Measurements from ENCODE around the gene CCHCR1.
A peak's percentile ranks its signal among the peaks of the same experiment; 100 is the strongest.
"Not testable (repeated sequence)": the region's sequence is repeated elsewhere in the genome, so short reads cannot be mapped to it uniquely, and the experiment has no call there.

The CCHCR1 gene

DNA sequence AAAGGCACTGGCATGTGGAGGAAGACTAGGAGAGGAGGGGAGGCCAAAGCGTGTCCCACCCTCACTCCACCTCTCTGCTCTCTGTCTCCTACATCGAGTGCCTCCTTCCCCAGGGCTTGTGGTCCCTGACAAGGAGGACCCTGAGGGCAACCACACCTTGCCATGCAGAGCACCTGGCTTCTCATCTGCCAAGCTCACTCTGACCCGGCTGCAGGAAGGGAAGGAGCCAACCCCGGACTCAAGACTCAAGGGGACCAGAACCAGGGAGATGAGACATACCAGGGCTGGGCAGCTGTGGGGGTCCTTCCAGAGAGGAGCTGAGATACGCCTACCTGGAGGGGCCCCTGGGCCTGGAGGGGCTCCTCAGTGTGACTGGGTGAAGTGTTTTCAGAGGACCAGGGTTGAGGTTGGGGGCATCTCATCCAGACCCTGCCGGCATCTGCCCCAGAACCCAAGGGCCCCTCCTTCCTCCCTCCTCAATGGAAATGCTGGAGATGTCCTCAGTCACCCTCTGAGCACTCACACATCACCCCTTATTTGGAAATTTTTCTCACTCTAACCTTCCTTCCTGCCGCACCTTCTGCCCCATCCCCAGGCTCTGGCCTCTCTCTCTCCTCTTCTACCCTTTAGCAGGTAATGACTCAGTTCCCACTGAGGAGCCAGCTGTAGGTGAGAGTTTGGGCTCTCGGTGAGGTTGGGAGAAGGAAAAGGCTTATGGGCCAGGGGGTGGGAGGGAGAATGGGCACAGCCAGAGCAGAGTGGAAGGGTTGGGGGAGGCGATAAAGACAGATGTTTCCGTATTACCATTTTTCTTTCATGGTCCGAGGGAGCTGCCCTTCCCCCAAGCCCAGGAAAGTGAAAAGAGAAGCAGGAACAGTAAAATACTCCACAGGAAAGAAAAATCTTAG, 44.9 kb upstream of the CCHCR1 start:
- TF ChIP-seq, protein P1, sequence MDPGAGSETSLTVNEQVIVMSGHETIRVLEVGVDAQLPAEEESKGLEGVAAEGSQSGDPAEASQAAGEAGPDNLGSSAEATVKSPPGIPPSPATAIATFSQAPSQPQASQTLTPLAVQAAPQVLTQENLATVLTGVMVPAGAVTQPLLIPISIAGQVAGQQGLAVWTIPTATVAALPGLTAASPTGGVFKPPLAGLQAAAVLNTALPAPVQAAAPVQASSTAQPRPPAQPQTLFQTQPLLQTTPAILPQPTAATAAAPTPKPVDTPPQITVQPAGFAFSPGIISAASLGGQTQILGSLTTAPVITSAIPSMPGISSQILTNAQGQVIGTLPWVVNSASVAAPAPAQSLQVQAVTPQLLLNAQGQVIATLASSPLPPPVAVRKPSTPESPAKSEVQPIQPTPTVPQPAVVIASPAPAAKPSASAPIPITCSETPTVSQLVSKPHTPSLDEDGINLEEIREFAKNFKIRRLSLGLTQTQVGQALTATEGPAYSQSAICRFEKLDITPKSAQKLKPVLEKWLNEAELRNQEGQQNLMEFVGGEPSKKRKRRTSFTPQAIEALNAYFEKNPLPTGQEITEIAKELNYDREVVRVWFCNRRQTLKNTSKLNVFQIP (CRISPR knock-in tag; IDR thresholded peaks at IDR 0.05; ENCODE audit: borderline replicate concordance, low read depth) = no peak
- TF ChIP-seq ZFP3 (CRISPR knock-in tag; IDR thresholded peaks at IDR 0.05) (no peak), RARB (CRISPR knock-in tag; IDR thresholded peaks at IDR 0.05) (no peak), ESRRG (CRISPR knock-in tag; IDR thresholded peaks at IDR 0.05) (no peak), PPARA (CRISPR knock-in tag; IDR thresholded peaks at IDR 0.05; ENCODE audit: borderline replicate concordance) (no peak), CSDC2 (CRISPR knock-in tag; IDR thresholded peaks at IDR 0.05) (no peak), OSR1 (CRISPR knock-in tag; IDR thresholded peaks at IDR 0.05) (no peak), ISL1 (CRISPR knock-in tag; IDR thresholded peaks at IDR 0.05) (no peak), TCF4 (CRISPR knock-in tag; IDR thresholded peaks at IDR 0.05; ENCODE audit: borderline replicate concordance) (no peak), GLIS3 (CRISPR knock-in tag; IDR thresholded peaks at IDR 0.05) (no peak)
- TF ChIP-seq, protein P2, sequence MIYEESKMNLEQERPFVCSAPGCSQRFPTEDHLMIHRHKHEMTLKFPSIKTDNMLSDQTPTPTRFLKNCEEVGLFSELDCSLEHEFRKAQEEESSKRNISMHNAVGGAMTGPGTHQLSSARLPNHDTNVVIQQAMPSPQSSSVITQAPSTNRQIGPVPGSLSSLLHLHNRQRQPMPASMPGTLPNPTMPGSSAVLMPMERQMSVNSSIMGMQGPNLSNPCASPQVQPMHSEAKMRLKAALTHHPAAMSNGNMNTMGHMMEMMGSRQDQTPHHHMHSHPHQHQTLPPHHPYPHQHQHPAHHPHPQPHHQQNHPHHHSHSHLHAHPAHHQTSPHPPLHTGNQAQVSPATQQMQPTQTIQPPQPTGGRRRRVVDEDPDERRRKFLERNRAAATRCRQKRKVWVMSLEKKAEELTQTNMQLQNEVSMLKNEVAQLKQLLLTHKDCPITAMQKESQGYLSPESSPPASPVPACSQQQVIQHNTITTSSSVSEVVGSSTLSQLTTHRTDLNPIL (CRISPR knock-in tag; IDR thresholded peaks at IDR 0.05; ENCODE audit: low read depth) = no peak
- TF ChIP-seq, protein P3, sequence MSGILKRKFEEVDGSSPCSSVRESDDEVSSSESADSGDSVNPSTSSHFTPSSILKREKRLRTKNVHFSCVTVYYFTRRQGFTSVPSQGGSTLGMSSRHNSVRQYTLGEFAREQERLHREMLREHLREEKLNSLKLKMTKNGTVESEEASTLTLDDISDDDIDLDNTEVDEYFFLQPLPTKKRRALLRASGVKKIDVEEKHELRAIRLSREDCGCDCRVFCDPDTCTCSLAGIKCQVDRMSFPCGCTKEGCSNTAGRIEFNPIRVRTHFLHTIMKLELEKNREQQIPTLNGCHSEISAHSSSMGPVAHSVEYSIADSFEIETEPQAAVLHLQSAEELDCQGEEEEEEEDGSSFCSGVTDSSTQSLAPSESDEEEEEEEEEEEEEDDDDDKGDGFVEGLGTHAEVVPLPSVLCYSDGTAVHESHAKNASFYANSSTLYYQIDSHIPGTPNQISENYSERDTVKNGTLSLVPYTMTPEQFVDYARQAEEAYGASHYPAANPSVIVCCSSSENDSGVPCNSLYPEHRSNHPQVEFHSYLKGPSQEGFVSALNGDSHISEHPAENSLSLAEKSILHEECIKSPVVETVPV (CRISPR knock-in tag; IDR thresholded peaks at IDR 0.05) = no peak
- TF ChIP-seq, protein P4, sequence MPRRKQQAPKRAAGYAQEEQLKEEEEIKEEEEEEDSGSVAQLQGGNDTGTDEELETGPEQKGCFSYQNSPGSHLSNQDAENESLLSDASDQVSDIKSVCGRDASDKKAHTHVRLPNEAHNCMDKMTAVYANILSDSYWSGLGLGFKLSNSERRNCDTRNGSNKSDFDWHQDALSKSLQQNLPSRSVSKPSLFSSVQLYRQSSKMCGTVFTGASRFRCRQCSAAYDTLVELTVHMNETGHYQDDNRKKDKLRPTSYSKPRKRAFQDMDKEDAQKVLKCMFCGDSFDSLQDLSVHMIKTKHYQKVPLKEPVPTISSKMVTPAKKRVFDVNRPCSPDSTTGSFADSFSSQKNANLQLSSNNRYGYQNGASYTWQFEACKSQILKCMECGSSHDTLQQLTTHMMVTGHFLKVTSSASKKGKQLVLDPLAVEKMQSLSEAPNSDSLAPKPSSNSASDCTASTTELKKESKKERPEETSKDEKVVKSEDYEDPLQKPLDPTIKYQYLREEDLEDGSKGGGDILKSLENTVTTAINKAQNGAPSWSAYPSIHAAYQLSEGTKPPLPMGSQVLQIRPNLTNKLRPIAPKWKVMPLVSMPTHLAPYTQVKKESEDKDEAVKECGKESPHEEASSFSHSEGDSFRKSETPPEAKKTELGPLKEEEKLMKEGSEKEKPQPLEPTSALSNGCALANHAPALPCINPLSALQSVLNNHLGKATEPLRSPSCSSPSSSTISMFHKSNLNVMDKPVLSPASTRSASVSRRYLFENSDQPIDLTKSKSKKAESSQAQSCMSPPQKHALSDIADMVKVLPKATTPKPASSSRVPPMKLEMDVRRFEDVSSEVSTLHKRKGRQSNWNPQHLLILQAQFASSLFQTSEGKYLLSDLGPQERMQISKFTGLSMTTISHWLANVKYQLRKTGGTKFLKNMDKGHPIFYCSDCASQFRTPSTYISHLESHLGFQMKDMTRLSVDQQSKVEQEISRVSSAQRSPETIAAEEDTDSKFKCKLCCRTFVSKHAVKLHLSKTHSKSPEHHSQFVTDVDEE (CRISPR knock-in tag; IDR thresholded peaks at IDR 0.05) = no peak
- no peak for ATAC-seq

DNA sequence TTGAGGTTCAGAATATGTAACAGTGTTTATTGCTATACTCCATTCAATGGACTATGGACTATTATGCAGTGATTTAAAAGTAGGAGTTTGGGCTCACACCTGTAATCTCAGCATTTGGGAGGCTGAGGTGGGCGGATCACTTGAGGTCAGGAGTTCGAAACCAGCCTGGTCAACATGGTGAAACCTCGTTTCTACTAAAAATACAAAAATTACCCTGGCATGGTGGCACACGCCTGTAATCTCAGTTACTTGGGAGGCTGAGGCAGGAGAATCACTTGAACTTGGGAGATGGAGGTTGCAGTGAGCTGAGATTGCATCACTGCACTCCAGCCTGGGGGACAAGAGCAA, 41.5 kb upstream of the CCHCR1 start:
- ATAC-seq = not testable (repeated sequence)

DNA sequence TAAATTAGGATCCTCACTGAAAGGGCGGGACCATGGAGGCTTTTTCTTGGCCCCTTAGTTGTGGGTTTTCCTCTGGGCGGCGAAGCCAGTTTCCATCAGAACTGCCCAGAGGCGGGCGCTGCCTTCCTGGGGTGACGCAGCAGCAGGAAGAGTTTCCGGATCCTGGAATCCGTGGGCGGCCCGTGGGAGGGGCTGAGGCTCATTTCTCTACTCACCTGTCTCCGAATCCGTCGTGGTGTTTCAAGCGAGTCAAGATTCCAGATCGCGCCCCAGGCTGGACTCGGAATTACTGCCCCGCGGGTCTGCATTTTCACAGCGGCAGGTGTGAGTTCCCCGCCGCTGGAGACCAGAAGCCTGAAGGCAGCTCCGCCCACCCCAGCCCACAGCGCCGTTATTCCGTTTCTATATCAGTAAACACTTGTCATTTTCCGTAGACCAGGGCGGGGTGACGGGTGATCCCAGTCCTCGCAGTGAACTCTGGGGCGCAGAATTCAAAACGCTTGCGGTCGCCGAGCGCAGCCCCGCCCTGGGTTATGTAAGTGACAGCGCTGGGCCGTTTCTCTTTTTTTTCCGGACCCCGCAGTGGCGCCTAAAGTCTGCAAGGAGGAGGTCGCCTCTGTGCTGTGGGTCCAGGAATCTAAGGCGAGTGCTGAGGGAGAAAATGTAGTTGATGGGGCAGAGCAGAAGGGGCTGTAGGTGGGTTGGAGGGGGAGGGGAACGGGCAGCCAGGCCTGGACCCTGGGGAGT, 40.1 kb upstream of the CCHCR1 start:
- TF ChIP-seq, protein P1 (CRISPR knock-in tag; IDR thresholded peaks at IDR 0.05; ENCODE audit: borderline replicate concordance, low read depth) = no peak
- no peak for TF ChIP-seq ZNF8 (CRISPR knock-in tag; IDR thresholded peaks at IDR 0.05)
- TF ChIP-seq, protein P3 (CRISPR knock-in tag; IDR thresholded peaks at IDR 0.05) = no peak
- no peak for TF ChIP-seq ISL1 (CRISPR knock-in tag; IDR thresholded peaks at IDR 0.05)
- TF ChIP-seq, protein P4 (CRISPR knock-in tag; IDR thresholded peaks at IDR 0.05) = no peak
- ATAC-seq = peak; percentile 89

DNA sequence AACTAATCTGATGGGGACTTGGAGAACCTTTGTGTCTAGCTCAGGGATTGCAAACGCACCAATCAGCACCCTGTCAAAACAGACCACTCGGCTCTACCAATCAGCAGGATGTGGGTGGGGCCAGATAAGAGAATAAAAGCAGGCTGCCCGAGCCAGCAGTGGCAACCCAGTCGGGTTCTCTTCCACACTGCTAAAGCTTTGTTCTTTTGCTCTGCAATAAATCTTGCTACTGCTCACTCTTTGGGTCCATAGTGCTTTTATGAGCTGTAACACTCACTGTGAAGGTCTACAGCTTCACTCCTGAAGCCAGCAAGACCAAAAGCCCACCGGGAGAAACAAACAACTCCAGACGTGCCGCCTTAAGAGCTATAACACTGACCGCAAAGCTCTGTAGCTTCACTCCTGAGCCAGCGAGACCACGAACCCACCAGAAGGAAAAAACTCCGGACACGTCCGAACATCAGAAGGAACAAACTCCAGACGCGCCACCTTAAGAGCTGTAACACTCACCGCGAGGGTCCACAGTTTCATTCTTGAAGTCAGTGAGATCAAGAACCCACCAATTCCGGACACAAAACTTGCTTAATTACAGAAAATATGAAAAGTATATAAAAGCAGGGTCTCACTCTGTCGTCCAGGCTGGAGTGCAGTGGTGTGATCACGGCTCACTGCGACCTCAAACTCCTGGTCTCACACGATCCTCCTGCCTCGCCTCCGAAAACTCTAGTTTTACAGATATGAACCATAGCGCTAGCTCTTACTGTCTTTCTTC, 38.8 kb upstream of the CCHCR1 start:
- not testable (repeated sequence) for ATAC-seq

DNA sequence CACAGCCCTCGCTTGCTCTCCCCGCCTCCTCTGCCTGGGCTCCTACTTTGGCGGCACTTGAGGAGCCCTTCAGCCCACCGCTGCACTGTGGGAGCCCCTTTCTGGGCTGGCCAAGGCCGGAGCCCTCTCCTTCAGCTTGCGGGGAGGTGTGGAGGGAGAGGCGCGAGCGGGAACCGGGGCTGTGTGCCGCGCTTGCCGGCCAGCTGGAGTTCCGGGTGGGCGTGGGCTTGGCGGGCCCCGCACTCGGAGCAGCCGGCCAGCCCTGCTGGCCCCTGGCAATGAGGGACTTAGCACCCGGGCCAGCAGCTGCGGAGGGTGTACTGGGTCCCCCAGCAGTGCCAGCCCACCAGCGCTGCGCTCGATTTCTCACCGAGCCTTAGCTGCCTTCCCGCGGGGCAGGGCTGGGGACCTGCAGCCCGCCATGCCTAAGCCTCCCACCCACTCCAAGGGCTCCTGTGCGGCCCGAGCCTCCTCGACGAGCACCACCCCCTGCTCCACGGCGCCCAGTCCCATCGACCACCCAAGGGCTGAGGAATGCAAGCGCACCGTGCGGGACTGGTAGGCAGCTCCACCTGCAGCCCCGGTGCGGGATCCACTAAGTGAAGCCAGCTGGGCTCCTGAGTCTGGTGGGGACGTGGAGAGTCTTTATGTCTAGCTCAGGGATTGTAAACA, 37.8 kb upstream of the CCHCR1 start:
- not testable (repeated sequence) for ATAC-seq
